ENCODE results near the gene CD99L2. TPM values are rescaled to one million over a fixed set of nuclear protein-coding genes. Genes with fewer than 3 reads are reported as not detected.

Gene CD99L2
- total and polyA plus RNA-seq, 8 donors: 35.0 to 45.6 (median 41.0) TPM

DNA sequence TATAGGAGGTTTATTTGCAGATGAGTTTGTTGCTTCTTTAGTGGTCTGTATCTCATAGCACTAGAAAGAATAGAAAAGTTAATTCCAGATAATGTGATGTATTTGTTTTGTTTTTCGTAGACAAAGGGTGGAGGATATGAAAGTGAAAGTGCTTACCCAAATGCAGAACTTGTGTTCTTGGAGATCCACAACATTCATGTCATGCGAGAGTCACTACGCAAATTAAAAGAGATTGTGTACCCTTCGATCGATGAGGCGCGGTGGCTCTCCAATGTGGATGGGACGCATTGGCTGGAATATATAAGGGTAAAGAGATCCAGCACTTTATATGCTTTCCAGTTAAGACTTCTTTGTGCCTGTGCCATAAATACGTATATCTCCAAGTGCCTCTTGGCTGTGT, 162.0 kb downstream of the CD99L2 start:
- no peak for DNase-seq
- Histone ChIP-seq H3K36me3 (peaks cover 4 to 41% of the 10 kb centered on the region in 2 donors), H3K4me3 (no peak overlapping the region), H3K27ac (no peak overlapping the region), H3K4me1 (no peaks in the 10 kb centered on the region), H3K27me3 (no peaks in the 10 kb centered on the region), H3K9me3 (no peaks in the 10 kb centered on the region)
- ATAC-seq: no peak
- intact Hi-C loops (cut with DNase I): no loop called here
- TF ChIP-seq, protein P1, sequence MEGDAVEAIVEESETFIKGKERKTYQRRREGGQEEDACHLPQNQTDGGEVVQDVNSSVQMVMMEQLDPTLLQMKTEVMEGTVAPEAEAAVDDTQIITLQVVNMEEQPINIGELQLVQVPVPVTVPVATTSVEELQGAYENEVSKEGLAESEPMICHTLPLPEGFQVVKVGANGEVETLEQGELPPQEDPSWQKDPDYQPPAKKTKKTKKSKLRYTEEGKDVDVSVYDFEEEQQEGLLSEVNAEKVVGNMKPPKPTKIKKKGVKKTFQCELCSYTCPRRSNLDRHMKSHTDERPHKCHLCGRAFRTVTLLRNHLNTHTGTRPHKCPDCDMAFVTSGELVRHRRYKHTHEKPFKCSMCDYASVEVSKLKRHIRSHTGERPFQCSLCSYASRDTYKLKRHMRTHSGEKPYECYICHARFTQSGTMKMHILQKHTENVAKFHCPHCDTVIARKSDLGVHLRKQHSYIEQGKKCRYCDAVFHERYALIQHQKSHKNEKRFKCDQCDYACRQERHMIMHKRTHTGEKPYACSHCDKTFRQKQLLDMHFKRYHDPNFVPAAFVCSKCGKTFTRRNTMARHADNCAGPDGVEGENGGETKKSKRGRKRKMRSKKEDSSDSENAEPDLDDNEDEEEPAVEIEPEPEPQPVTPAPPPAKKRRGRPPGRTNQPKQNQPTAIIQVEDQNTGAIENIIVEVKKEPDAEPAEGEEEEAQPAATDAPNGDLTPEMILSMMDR (IDR thresholded peaks at IDR 0.05): no peak

DNA sequence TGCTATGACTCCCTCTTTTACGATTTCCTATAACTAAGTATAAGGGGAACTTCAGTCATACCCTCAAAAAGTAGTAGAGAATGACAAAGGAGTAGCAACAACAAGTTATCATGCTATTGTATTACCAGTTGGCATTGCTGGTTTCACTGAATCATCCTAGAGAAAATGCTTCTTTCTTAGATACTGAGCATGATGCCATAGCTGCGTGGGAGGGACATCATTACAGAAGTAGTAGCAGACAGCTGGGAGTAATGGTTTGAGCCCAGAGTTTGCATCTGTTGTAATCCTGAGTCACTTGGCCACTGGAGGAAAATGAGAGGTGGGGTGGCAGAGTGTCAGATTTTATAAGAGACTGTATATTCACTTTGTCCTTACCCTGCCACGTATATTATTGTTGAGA, 166.7 kb downstream of the CD99L2 start:
- DNase-seq (no peak), ATAC-seq (no peak)
- TF ChIP-seq, protein P1 (IDR thresholded peaks at IDR 0.05): no peak
- Histone ChIP-seq H3K36me3 (peaks cover 4 to 26% of the 10 kb centered on the region in 2 donors), H3K9me3 (no peaks in the 10 kb centered on the region), H3K27me3 (no peaks in the 10 kb centered on the region), H3K27ac (no peak overlapping the region), H3K4me1 (no peaks in the 10 kb centered on the region), H3K4me3 (no peak overlapping the region)
- intact Hi-C loops (cut with DNase I): no loop called here

DNA sequence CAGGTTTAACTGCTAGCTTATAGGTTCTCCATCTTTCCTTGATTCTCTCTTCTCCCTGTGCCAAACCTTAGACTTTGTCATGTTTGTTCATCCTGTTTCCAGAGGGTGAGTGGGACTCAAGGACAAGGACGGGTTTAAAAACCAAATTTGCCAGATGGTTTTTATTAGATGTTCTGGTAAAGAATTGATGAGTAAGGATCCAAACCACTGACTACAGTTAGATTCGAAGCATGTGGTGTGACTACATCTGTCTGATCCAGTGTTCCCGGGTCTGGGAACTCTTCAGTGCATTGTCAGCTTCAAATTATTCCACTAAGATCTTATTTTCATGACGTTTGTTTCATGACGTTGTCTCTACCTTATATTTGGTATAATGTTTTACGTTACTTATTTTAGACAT, 167.7 kb downstream of the CD99L2 start:
- Histone ChIP-seq H3K27ac (no peak overlapping the region), H3K9me3 (no peaks in the 10 kb centered on the region), H3K4me3 (no peak overlapping the region), H3K27me3 (no peaks in the 10 kb centered on the region), H3K36me3 (peaks cover 4 to 26% of the 10 kb centered on the region in 2 donors), H3K4me1 (no peaks in the 10 kb centered on the region)
- intact Hi-C loops (cut with DNase I): no loop called here
- TF ChIP-seq, protein P1 (IDR thresholded peaks at IDR 0.05): no peak
- DNase-seq (no peak), ATAC-seq (no peak)

- H3K4me1 ChIP-seq: no peaks in the 10 kb centered on the region
- intact Hi-C loops (cut with DNase I): no loop called here
- no peak overlapping the region for H3K4me3 ChIP-seq
- no peak overlapping the region for H3K27ac ChIP-seq
- DNase-seq (no peak), ATAC-seq (no peak)
- H3K9me3 ChIP-seq: no peaks in the 10 kb centered on the region
- peaks cover 4 to 26% of the 10 kb centered on the region in 2 donors for H3K36me3 ChIP-seq
- H3K27me3 ChIP-seq: no peaks in the 10 kb centered on the region
- TF ChIP-seq, protein P1 (IDR thresholded peaks at IDR 0.05): no peak
These were observed 168.5 kb downstream of the CD99L2 start for GRCh38 chrX:150729956-150730355.

GRCh38 chrX:150719621-150720020, 178.8 kb downstream of the CD99L2 start:
- H3K9me3 ChIP-seq: no peaks in the 10 kb centered on the region
- H3K27ac ChIP-seq: no peak overlapping the region
- H3K4me3 ChIP-seq: no peak overlapping the region
- no peaks in the 10 kb centered on the region for H3K36me3 ChIP-seq
- H3K4me1 ChIP-seq: no peaks in the 10 kb centered on the region
- no peak for ATAC-seq
- intact Hi-C loops (cut with DNase I): no loop called here
- H3K27me3 ChIP-seq: no peaks in the 10 kb centered on the region
- no peak for DNase-seq
- TF ChIP-seq, protein P1 (IDR thresholded peaks at IDR 0.05): no peak

Other genes starting within 250 kb of the CD99L2 start
- gene MTMR1, start 205.3 kb downstream of the CD99L2 start, total RNA-seq: 10 to 100 TPM; 21.1 to 21.9 TPM
- 10 to 100 TPM; 17.3 to 23.1 (median 19.9) TPM for gene MTMR1, start 205.3 kb downstream of the CD99L2 start, polyA plus RNA-seq (ENCODE audit: insufficient read length in 6 of 6)
- gene HMGB3, start 84.7 kb upstream of the CD99L2 start, total RNA-seq: 10 to 100 TPM; 30.2 to 43.6 TPM
- gene HMGB3, start 84.7 kb upstream of the CD99L2 start, polyA plus RNA-seq (ENCODE audit: insufficient read length in 6 of 6): 100 to 1,000 TPM; 108 to 180 (median 118) TPM

Measured in left lung (tissue), 10 donors.